Subcutaneous adipose tissue (tissue), 4 donors: ENCODE measurements around the gene DDX24. TPM values are rescaled to one million over a fixed set of nuclear protein-coding genes. Genes with fewer than 3 reads are reported as not detected.

Experiments
- total RNA-seq, 4 donors: library from RNA; depleted of rRNA; stranded (reverse); fragments of >200 nt; gene quantifications; one replicate each; pipeline ENCODE4 v1.1.0, GENCODE V29; 2016
- TF ChIP-seq, protein P1 (sequence below): fragments of 450-650 bp; IDR thresholded peaks from one replicate; pipeline ENCODE4 v1.5.1; 2016; ENCODE audit warnings: low read depth, mild to moderate bottlenecking, control low read depth, antibody characterized with exemption, moderate library complexity

DDX24 gene
- total RNA-seq, 4 donors from 2014 or later = 119 to 133 (median 126) TPM

DNA sequence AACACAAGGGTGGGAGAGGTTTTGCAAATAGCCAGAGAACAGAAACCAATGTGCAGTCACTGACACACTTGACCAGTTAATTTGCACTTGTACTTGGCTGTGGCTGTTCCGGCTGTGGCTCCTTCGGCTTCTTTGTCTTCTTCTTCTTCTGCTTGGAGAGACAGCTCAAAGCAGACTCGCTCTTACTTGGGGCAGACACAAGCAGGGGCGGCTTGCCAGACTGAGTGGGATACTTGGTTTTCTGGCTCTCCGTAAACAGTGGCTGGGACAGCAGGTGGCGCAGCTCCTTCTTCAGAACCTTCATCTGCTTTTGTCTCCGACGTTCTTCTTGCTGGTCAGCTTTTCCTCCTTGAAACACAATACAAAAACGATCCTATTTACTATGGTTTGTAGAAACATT lies 29.9 kb downstream of the DDX24 start:
- TF ChIP-seq, protein P1, sequence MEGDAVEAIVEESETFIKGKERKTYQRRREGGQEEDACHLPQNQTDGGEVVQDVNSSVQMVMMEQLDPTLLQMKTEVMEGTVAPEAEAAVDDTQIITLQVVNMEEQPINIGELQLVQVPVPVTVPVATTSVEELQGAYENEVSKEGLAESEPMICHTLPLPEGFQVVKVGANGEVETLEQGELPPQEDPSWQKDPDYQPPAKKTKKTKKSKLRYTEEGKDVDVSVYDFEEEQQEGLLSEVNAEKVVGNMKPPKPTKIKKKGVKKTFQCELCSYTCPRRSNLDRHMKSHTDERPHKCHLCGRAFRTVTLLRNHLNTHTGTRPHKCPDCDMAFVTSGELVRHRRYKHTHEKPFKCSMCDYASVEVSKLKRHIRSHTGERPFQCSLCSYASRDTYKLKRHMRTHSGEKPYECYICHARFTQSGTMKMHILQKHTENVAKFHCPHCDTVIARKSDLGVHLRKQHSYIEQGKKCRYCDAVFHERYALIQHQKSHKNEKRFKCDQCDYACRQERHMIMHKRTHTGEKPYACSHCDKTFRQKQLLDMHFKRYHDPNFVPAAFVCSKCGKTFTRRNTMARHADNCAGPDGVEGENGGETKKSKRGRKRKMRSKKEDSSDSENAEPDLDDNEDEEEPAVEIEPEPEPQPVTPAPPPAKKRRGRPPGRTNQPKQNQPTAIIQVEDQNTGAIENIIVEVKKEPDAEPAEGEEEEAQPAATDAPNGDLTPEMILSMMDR = no peak

DNA sequence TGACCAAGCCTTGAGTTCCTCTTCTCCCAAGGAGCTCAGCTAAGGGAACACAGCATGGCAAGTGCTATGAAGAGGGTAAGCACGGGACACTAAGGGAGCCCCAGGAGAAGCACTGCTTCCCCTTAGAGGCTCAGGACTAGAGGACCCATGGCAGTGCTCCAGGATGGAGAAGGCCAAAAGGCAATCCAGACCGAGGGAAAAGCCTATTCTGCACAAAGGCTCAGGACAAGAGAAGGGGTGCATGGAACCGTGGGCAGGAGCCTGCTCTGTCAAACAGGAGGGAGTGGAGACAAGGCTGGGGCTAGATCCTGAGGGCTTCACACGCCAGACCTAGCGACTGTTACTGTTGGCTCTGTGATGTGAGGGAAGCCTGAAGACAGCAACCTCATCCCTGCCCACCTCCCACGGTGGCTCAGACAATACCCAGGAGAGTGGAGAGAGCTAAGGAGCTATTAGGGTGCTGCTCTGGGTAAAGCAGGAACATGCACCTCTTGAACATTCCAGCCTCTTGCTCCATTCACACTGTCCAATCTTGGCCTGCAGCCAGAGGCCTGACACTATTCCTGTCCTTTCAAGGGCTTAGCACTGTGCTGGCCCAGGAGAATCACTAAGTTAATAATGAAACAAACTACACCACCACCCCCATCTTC lies 30.6 kb downstream of the DDX24 start:
- TF ChIP-seq, protein P1 = no peak

DNA sequence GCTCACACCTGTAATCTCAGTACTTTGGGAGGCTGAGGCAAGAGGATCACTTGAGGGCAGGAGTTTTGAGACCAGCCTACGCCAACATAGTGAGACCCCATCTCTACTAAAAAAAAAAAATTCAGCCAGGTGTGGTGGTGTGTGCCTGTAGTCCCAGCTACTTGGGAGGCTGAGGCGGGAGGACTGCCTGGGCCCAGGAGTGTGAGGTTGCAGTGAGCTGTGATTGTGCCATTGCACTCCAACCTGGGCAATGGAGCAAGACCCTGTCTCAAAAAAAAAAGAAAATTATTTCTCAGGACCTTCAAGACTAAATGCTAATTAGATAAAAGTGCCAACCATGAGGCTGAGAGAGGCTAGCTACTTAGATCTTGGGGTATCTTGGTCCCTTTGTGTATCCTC lies 31.4 kb downstream of the DDX24 start:
- TF ChIP-seq, protein P1 = no peak

DNA sequence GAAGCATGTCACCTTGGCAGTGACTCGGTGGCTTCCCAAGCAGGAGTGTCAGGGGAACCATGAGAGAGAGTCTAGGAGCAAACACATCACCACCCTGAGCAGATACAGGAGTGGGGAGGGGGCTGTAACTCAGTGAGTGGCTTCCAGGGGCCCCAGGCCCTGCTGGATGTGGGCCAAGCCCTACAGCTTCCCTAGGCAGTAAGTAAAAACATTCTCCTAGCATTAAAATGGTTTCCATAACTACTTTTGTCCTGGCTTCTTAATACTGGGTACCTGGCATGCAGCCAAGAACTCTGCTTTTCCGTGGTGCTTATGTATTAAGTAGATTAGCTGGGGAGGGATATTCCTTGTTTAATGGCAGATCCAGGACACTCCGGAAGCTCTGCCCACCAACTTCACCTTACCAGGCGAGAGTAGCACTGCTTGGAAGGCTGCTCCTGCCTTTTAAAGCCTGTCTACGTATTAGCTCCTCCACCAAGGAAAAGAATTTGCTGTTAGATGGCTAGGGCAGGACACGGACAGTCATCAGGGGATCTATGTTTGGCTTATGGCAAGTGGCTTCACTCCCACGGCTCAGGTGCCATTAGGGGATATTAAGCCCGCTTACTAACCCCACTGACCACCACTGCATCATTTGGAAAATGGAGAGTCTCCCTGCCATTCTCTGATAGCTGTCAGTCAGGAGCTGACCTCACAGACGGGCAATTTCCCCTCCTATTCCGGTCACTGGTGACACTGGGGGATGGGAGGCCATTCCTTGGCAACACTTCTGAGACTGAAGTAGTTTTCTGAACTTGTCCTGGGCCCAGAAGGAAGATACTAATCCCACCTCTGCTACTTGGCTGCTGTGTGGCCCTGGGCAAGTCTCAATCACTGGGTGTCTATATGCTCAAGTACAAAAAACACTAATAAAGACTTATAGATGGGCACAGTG lies 32.0 kb downstream of the DDX24 start:
- TF ChIP-seq, protein P1 = no peak

DNA sequence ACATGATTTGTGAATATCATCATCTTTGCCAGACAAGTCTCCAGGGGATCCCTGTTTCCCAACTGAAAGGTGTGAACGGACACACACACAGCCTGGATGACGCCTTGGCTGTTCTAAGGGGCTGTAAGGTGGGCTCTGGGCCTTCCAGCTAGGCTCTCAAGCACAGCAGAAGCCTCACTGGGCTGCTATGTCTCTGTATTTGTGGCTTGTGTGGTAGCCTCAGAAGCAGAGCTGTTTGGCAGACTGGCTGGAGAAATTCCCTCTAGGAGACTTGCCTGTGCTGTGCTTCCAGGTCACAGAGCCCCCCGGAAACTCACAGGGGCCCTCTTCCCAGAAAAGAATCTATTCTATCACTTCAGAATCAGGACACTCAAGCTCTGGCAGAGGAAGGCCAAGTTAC lies 33.4 kb downstream of the DDX24 start:
- TF ChIP-seq, protein P1 = no peak

DNA sequence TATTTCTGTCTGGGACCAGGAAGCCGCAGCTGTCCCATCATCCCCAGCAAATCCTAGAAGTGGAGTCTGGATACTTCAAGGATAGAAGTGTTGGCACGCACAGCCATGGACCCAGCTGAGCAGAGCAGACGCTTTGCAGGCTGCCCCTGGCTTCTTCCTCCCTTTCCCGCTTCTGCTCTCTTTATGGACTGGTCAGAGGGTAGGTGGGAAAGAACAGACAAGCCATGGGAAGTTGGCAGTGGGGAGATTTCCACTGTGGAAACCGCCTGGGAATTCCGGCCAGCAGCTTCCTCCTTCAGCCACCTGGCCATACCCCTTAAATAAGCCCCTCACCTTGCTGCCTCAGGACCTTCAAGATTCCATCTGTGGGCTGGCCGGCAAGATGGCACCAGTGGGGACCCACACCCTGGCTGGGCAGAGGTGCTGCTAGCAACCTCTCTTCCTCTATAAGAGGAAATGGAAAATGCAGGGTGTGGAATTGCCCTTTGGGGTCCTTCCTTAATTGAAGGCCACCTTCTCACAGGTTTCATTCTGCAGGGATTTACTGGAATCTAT lies 34.2 kb downstream of the DDX24 start:
- TF ChIP-seq, protein P1 = no peak
